Colonic mucosa (tissue), 4 donors: Measurements from ENCODE around the gene IFNA1. TPM values are rescaled to one million over a fixed set of nuclear protein-coding genes. Genes with fewer than 3 reads are reported as not detected.

Experiments used
- DNase-seq: peaks from one replicate; pipeline ENCODE4 v3.0.0-alpha.2; 2020
- H3K27ac ChIP-seq: fragments of 200-600 bp; one replicate; pipeline ENCODE4 v1.8.0; 2021
- H3K27me3 ChIP-seq: fragments of 200-600 bp; one replicate; pipeline ENCODE4 v1.8.0; 2021
- H3K36me3 ChIP-seq: fragments of 200-600 bp; one replicate; pipeline ENCODE4 v1.8.0; 2021
- H3K4me1 ChIP-seq: fragments of 200-600 bp; one replicate; pipeline ENCODE4 v1.8.0; 2021; ENCODE audit warnings: mild to moderate bottlenecking
- H3K4me3 ChIP-seq: fragments of 200-600 bp; one replicate; pipeline ENCODE4 v1.8.0; 2021
- H3K9ac ChIP-seq, 2 donors: one replicate each; pipeline ENCODE4 v1.7.0; 2013; ENCODE audit warnings: control low read depth in 2 of 2, low read depth in 2 of 2, low read length in 2 of 2
- H3K9me3 ChIP-seq: fragments of 200-600 bp; one replicate; pipeline ENCODE4 v1.8.0; 2021
- intact Hi-C: fragments of 100-400 bp; cut with DNase I; formaldehyde crosslinking; loops from one replicate; pipeline ENCODE4 v1.14.1; 2022
- total RNA-seq, 2 donors: library from RNA; stranded (reverse); fragmentation: NEBNext Ultra II Directional in 1 of 2; extraction: Animal tissue kit (Norgen Biotek cat#: 25700) in 1 of 2; gene quantifications; one replicate each; pipeline ENCODE4 v1.2.1, GENCODE V29; 2021
- TF ChIP-seq, protein P1 (sequence below): fragments of 200-600 bp; IDR thresholded peaks from one replicate; pipeline ENCODE4 v1.8.0; 2022; ENCODE audit warnings: antibody characterized with exemption, mild to moderate bottlenecking
- donor health status: healthy.
- donor health status: DM: no; HTN: no; CAD: no.
- donor health status: DM: no; HTN: no; CAD: no.

The IFNA1 gene
- not detected for total RNA-seq

DNA sequence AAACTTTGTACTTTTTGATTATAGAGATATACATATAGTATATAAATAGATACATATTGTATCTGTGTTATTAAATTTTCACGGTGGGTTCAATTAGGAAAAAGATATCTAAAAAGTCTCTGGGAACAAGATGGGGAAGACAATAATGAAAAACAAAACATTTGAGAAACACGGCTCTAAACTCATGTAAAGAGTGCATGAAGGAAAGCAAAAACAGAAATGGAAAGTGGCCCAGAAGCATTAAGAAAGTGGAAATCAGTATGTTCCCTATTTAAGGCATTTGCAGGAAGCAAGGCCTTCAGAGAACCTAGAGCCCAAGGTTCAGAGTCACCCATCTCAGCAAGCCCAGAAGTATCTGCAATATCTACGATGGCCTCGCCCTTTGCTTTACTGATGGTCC, at the start of gene IFNA1:
Gene IFNA1, plus strand, starts transcription at position 301 of the 400 bp plus-strand sequence. Its CDS starts 69 bp downstream, at position 370.
- H3K9ac ChIP-seq, result no peak within 1 kb of the TSS
- H3K27ac ChIP-seq, result no peak within 1 kb of the TSS
- no peaks in the 10 kb centered on the region for H3K27me3 ChIP-seq
- no peaks in the 10 kb centered on the region for H3K4me1 ChIP-seq
- no peak within 1 kb of the TSS for H3K4me3 ChIP-seq
- H3K9me3 ChIP-seq, result no peaks in the 10 kb centered on the region
- DNase-seq, result no peak
- no peaks in the 10 kb centered on the region for H3K36me3 ChIP-seq
- TF ChIP-seq, protein P1, sequence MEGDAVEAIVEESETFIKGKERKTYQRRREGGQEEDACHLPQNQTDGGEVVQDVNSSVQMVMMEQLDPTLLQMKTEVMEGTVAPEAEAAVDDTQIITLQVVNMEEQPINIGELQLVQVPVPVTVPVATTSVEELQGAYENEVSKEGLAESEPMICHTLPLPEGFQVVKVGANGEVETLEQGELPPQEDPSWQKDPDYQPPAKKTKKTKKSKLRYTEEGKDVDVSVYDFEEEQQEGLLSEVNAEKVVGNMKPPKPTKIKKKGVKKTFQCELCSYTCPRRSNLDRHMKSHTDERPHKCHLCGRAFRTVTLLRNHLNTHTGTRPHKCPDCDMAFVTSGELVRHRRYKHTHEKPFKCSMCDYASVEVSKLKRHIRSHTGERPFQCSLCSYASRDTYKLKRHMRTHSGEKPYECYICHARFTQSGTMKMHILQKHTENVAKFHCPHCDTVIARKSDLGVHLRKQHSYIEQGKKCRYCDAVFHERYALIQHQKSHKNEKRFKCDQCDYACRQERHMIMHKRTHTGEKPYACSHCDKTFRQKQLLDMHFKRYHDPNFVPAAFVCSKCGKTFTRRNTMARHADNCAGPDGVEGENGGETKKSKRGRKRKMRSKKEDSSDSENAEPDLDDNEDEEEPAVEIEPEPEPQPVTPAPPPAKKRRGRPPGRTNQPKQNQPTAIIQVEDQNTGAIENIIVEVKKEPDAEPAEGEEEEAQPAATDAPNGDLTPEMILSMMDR, result no peak
- intact Hi-C loops, result no loop called here

DNA sequence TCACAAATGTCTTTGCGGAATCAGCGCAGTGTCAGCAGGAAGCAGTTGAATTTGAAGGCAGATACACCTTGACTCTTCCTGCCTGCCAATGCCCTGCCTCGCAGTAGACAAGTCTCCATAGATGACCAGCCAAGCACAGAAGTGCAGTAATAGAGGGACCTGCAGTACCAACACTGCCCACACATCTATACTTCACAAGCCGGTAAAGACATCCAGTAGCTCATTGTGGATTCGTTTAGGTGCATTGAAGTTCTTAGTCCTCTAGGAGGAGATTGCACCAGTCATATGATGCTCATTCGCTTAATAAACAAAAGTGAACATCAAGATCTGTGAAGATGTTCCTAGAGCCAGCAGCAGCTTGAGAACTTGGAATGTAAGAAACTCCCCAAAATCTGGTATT, 48.0 kb upstream of the IFNA1 start:
- H3K27me3 ChIP-seq, result no peaks in the 10 kb centered on the region
- DNase-seq, result no peak

DNA sequence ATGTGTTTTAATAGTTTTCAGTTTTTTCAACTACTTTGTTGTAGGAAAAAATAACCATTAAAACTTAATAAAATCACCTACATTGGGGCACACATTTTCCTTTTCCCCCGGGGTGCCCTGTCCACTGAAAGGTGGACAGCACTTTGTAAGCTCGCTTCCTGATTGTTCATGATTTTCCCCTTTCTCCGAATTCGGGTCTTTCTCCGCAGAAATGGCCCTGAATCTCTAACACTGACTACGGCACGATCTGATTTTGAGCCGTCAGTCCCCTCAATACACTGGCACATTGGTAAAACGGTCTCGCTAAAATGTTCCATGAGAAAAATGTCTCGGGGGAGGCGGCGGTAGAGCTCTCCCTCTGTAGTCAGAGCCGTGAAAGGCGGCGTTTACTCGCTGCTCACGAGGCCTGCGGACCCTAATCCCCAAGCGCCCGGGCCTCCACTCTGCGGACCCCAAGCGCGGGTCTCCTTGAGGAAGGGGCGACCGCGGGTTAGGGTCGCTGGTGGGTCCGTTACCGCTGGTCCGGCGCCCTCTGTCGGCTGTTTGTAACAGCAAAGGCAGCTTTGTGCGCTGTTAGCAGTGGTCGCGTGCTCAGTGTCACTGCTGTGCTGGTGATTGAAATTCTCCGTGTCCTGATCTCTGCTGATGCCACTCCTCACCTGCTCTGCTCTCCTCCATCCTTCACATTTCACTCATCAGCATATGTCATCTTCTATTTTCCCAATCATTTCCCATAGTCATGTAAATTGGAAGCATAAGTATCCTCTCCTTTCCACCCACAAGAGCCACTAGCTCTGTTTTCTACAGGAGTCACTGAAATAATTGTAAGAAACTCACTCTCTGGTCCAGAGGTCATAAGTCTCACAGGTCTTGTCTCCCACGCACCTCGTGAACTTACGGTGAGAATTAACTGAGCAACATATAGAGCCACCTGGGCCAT, 44.2 kb upstream of the IFNA1 start:
- Histone ChIP-seq H3K27ac (no peak overlapping the region), H3K27me3 (no peaks in the 10 kb centered on the region), H3K36me3 (no peaks in the 10 kb centered on the region), H3K9ac (peak overlapping the region in 1 of 2 donors; percentile 27), H3K4me3 (peak overlapping the region; percentile 40), H3K4me1 (no peaks in the 10 kb centered on the region), H3K9me3 (no peaks in the 10 kb centered on the region)
- peak; percentile 39 for DNase-seq
- TF ChIP-seq, protein P1, result peak; percentile 75
- intact Hi-C loops, result loop anchor here (5.0 kb wide), 1 partner anchor 74 kb away; no protein-coding TSS in a partner anchor

More for the DNA sequence above, 48.0 kb upstream of the IFNA1 start:
- no peak overlapping the region for H3K9ac ChIP-seq
- TF ChIP-seq, protein P1, result peak; percentile 11
- H3K9me3 ChIP-seq, result no peaks in the 10 kb centered on the region
- intact Hi-C loops, result no loop called here
- H3K27ac ChIP-seq, result no peak overlapping the region
- H3K36me3 ChIP-seq, result no peaks in the 10 kb centered on the region
- H3K4me1 ChIP-seq, result no peaks in the 10 kb centered on the region
- H3K4me3 ChIP-seq, result no peak overlapping the region

DNA sequence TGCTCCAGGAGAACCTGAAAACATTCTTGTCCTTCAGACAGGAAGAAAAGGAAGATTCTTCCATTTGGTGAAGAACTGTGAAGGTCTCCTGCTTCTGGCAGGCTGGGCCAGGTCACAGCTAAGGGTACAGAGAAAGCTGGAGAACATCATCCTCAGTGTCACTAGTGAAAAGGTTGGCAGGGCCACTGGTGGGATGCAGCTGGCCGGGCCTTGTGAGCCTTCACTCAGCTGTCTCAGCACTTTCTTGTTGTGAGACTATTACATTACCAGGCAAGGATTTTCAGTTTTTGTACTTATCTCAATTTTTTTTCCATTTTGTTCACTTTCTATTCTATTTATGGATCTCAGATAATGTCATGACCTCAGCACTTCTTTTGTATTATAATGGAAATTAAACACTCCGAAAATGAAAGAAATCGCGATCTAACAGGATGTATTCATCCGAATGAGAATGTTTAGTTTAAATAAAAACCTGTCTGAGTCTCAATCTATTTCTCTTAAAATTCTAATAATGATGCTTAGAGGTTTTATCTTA, 41.2 kb upstream of the IFNA1 start:
- Histone ChIP-seq H3K27ac (no peak overlapping the region), H3K9me3 (no peaks in the 10 kb centered on the region), H3K9ac (no peak overlapping the region), H3K36me3 (no peaks in the 10 kb centered on the region), H3K27me3 (peaks cover 7% of the 10 kb centered on the region), H3K4me1 (no peaks in the 10 kb centered on the region), H3K4me3 (no peak overlapping the region)
- no peak for DNase-seq
- TF ChIP-seq, protein P1, result no peak
- intact Hi-C loops, result loop anchor here (5.0 kb wide), 1 partner anchor 77 kb away; no protein-coding TSS in a partner anchor

DNA sequence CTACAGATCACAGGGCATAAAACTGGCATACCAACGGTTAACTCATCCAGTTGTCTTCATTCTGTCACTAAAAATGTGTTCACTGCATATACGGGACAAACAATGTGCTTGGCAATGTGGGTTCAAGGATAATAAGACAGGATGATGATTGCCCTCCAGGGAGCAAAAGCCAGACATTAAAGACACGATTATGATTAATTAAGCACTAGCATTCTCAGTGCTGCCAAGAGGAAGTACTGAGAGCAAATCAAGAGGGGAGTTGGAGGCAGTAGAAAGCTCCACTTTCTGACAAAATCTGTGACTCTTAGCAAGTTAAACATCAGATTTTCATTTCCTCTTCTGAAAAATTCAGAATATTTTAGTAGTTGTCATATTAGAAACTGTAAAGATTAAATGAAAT, 40.3 kb upstream of the IFNA1 start:
- DNase-seq, result no peak
- TF ChIP-seq, protein P1, result no peak
- intact Hi-C loops, result loop anchor here (5.0 kb wide), 1 partner anchor 78 kb away; no protein-coding TSS in a partner anchor

More for the DNA sequence above, 40.3 kb upstream of the IFNA1 start:
- Histone ChIP-seq H3K4me1 (no peaks in the 10 kb centered on the region), H3K36me3 (no peaks in the 10 kb centered on the region), H3K9me3 (no peaks in the 10 kb centered on the region), H3K4me3 (no peak overlapping the region), H3K9ac (no peak overlapping the region), H3K27me3 (peaks cover 7% of the 10 kb centered on the region), H3K27ac (no peak overlapping the region)
